Suppressor macrophage treated with lipopolysaccharide for 1 hour (primary cell): ENCODE data around the gene UROC1.

Experiments used
- DNase-seq, 3 donors: peaks; one replicate each; pipeline ENCODE4 v3.0.0-alpha.2; 2020 to 2022

Gene UROC1

DNA sequence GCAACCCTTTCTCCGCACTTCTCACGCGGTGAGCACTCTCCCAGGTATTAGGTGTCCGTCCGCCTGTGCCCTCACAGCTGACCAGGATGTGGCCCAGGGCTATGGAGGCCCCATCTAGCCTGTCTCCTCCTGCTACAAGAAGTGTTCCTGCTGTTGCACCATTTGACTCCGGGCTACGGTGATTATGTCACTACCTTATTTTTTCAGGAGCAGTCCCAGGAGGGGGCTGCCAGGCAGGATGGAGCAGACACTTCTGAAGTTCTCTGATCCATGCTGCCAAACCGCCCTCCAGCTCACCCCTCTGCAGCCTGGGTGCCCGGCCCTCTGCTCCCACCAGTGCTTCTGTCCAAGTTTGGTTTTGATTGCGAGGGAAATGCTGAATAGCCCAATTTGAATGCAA lies 78.8 kb downstream of the UROC1 start:
- no peak for DNase-seq

DNA sequence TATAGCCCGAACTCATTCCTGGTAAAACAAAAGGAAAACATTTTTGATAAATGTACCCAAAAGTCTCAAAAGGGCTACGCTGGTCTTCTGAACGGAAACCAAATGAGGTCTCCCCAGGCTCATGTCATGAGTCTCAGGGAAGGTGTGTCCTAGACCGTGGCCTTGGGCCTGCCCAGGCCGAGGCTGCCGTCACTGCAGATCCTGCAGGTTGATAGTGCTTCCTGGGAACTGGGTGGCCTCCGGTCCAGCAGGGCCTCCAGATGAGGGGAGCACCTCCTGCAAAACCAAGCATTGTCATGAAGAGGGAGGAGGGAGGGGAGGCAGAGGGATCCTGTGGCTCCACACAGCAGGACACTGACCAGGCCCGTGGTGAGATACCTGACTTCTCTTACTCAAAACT lies 79.4 kb downstream of the UROC1 start:
- DNase-seq: no peak

DNA sequence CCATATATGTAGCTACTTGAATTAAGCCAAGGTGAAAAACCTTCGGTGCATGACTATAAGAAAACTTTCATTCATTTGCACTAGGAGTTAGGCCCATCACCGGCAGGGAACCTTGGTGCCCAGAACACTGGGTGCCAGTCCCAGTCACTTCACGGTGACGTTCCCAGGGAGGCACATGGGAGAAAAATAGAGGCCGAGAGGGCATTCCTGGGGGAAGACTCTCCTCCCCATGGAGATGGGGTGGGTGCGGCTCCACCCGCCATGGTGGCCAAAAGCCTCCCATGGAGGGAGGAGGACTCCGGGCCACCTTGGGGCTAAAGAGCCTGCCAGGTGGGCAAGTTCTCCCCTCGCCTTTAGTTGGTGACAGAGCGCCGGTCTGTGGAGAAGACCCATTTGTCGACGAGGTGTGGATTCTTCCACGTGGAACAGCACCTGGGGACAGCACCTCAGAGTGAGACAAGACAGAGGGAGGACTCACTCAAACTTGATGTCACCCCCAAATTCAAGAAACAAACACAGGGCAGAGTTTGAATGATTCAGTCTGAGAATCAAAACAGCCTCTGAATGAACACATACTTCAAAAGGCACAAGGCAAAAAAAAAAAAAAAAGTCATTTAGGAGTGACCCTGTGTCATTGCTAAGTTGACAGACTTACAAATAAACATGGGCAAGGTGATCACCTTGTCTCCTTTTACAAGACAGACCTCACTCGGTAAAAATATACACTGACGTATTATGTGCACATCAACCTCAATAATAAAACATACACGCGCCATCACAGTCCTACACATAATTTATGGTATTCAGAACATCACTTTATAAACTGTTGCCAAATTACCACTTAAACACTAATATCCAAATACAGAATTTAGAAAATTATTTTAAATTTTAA lies 80.5 kb downstream of the UROC1 start:
- DNase-seq: no peak

DNA sequence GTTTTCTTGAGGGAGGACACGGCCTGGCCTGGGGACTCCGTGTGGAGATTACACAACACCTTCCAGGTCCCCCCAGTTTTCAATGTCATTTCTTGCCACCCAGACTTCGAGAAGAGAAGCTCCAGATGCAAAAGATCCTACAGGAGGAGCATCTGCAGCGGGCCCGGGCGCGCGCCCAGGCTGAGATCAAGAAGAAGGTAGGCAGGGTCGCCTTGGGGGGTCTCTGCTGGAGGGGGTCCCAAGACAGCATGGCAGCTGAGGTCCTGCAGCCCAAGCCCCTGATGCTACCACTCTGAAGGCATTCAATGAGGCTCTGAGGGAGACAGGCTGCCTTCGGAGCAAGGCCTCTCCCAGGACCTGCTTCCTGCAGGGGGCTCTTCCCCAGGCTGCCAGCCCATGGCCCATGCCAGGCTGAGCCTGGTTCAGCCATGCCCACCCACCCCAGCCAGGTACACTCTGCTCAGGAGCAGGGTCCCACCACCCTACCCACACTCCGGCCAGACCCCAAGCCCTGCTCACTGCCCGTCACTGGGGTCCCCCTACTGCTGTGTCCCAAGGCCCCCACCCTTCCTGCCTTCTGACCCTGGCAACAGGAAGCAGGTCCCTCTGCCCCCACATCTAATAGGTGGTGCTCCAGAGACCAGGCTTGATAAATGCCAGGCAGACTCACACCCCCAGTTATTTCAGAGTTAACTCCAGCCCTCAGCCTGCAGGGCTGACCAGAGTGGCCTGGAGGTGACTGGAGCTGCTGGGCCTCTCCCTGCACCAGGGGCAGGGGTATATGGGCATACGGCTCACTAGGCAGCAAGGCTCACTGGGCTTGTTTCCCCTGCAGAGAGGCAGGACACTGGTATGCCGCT lies 81.9 kb downstream of the UROC1 start:
- DNase-seq: no peak

DNA sequence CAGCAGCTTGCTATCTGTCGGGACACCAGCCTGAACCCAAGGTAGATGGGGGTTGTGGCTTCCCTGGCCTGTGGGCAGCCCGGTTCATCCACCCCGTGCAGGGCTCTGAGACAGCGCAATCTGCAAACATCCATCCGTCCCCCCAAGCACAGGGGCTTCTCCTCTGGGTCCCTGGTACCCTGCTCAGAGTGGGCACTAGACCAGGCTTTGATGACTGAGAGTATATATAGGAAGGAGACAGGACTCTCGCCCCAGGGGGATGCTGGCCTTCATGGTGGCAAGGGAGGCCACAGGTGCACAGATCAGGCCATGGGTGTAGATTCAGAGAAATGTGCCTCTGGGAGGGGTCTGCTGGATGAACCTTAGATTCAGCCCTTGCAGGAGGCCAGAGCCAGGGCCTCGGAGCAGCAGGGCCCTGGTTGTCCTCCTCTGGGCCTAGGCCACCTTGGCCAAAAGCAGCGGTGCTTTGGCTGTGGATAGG lies 82.6 kb downstream of the UROC1 start:
- no peak for DNase-seq

DNA sequence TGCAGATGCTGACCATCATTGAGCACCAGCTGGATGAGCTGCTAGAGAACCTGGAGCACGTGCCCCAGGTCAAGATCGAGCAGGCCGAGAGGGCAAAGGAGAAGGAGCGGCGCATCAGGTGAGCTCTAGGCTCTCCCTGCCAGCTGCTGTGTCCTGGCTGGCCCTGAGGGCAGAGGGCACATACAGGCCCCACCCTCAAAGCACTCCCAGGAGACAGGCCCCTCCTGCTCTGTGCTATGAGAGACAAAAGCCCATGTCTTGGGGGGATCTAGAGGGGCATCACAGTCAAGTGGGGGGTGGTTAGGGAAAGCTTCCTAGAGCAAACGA lies 83.3 kb downstream of the UROC1 start:
- no peak for DNase-seq

DNA sequence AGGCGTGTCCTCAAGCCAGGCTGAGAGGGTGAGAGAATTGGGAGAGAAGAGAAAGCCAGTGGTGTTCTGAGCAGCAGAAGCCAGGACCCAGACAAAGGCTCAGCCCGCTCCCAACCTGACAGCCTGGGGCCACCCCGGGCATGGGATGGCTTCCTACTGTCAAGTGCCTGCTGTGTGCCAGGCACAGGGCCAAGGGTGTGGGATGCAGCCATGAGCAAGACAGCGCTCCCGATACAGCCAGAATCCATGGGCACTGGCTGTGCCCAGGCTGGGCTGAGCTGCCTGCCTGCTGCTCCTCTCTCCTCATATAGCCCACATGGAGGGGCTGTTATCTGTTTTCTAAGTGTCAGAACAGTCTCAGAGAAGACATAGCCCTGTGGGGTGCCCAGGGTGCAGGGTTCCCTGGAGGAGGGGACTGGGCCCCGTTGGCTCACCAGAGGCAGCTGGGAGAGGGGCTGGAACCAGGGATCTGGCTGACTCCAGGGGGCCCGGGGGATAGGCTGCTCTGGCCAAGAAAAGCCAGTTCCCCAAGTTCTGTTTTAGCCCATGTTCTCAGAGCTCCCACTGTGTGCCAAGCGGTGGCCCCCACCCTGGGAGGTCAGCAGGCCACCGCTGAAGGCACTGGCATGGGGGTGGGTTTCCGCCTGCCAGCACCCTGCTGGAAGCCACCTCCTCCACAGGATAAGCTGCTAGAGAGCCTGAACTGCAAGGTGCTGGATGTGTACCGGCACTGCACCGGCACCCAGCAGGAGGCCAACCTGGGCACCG lies 83.9 kb downstream of the UROC1 start:
- no peak for DNase-seq

DNA sequence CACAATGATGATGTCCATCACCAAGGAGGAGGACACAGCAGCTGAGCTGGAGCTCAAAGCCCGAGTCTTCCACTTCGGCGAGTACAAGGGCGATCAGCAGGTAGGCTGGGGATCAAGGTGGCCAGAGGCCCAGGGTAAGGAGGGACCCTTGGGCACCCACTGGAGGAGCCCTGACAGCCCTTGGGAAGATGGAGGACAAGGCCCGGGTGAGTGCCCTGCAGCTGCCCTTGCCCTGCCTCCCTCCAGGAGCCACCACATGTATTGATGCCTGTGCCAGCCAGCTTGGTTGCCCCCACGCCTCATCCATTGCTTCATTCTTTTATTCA lies 84.5 kb downstream of the UROC1 start:
- no peak for DNase-seq

DNA sequence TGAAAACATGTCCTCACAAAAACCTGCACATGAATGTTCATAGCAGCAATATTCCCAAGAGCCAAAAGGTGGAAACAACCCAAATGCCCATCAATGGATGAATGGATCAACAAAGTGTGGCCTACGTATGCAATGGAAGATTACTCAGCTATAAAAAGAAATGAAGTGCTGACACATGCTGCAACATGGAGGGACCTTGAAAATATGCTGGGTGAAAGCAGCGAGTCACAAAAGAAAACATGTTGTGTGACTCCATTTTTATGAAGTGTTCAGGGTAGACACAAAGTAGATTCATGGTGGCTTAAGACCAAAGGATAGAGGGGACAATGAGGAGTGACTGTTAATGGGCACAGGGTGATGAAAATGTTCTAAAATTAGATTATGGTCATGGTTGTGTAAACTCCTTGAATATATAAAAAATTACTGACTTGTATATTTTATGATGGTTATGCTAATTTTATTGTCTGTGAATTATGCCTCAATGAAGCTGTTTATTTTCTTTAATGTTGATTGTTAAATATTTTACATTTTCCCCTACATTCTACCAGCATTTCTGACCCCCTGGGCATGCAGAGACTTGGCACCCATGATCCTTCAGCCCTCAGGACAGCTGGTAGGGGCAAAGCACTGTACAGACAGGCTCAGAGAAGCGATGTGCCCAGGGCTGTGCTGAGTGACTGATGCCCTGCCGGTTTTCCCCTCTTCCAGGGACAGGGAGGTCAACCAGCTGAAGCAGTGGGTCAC lies 85.0 kb downstream of the UROC1 start:
- no peak for DNase-seq
